GM12878 (cell line): ENCODE results near the gene LRRC55. TPM values are rescaled to one million over a fixed set of nuclear protein-coding genes. Genes with fewer than 3 reads are reported as not detected.

ENCODE experiments used
- ATAC-seq: fragments of 200-7000 bp; cut with Tn5 transposase; 3 replicates; pipeline ENCODE4 v1.9.1; 2020; ENCODE audit warnings: mild to moderate bottlenecking, moderate library complexity
- BruUV-seq: library from RNA; stranded (reverse); fragments of 400-500 nt; replicated peaks from 2 replicates; lab custom pipeline; 2021; lab: Mats Ljungman, UMichigan
- CTCF ChIA-PET: fragments of 300-600 bp; sonication (Branson Sonifier 250); formaldehyde crosslinking; extraction: SDS; loops from one replicate; lab custom pipeline; 2021; ENCODE audit warnings: inconsistent platforms; lab: Yijun Ruan, JAX
- POLR2A ChIA-PET: fragments of 350-600 bp; formaldehyde crosslinking; extraction: SDS; loops from one replicate; lab custom pipeline; 2021; ENCODE audit warnings: inconsistent platforms; lab: Charles Lee
- RAD21 ChIA-PET: fragments of 300-600 bp; sonication (Branson Sonifier 250); formaldehyde crosslinking; loops from one replicate; lab custom pipeline; 2023; ENCODE audit warnings: antibody characterized with exemption; ENCODE audit not compliant: unreplicated experiment; lab: Charles Lee
- SMC1A ChIA-PET: fragments of 300-600 bp; sonication (Branson Sonifier 250); formaldehyde crosslinking; loops from one replicate; lab custom pipeline; 2023; ENCODE audit not compliant: unreplicated experiment, uncharacterized antibody; lab: Charles Lee
- DNase-seq: peaks from one replicate; pipeline ENCODE4 v3.0.0-alpha.2; 2011; ENCODE audit warnings: low read depth, low spot score
- FAIRE-seq: peaks from 3 replicates; lab custom pipeline; 2011; peaks lifted over from hg19 to GRCh38; lab: Jason Lieb, UNC
- H2AFZ ChIP-seq: 2 replicates; pipeline ENCODE4 v1.6.0; 2011; ENCODE audit warnings: low read depth, low read length, control low read depth; ENCODE audit not compliant: control insufficient read depth
- H3K27ac ChIP-seq: 2 replicates; pipeline ENCODE4 v1.5.1; 2011; ENCODE audit warnings: control low read depth; ENCODE audit not compliant: control insufficient read depth, insufficient read depth
- H3K27me3 ChIP-seq, 2 experiments: replicated peaks in 1 of 2; 2 replicates each; pipeline versions ENCODE4 v1.6.0 to v1.6.1; 2011; ENCODE audit warnings: low read length in 1 of 2; ENCODE audit not compliant: control insufficient read depth in 2 of 2, insufficient read depth in 2 of 2
- H3K36me3 ChIP-seq, 2 experiments: 2 replicates each; pipeline ENCODE4 v1.5.1; 2011; ENCODE audit warnings: low read length in 1 of 2; ENCODE audit not compliant: control insufficient read depth in 2 of 2, insufficient read depth in 2 of 2
- H3K4me1 ChIP-seq: 2 replicates; pipeline ENCODE4 v1.6.1; 2011; ENCODE audit warnings: mild to moderate bottlenecking, low read length, moderate library complexity, mixed read lengths; ENCODE audit not compliant: control insufficient read depth, insufficient read depth
- H3K4me2 ChIP-seq: 2 replicates; pipeline ENCODE4 v1.6.0; 2011; ENCODE audit warnings: control low read depth; ENCODE audit not compliant: control insufficient read depth, insufficient read depth
- H3K4me3 ChIP-seq: fragments of 200-600 bp; sonication (generic); 2 replicates; pipeline ENCODE4 v1.5.1; 2016
- H3K79me2 ChIP-seq: 2 replicates; pipeline ENCODE4 v1.6.0; 2011; ENCODE audit warnings: low read length; ENCODE audit not compliant: control insufficient read depth, insufficient read depth
- H3K9ac ChIP-seq: 2 replicates; pipeline ENCODE4 v1.8.0; 2011; ENCODE audit warnings: low read length, control low read depth, mixed read lengths; ENCODE audit not compliant: control insufficient read depth, insufficient read depth
- H3K9me3 ChIP-seq: replicated peaks from 3 replicates; pipeline ENCODE4 v1.5.1; 2011; ENCODE audit warnings: mild to moderate bottlenecking, low read length; ENCODE audit not compliant: control insufficient read depth, insufficient read depth
- H4K20me1 ChIP-seq: 2 replicates; pipeline ENCODE4 v1.6.0; 2011; ENCODE audit not compliant: control insufficient read depth, insufficient read depth
- ESRRA ChIP-seq: IDR thresholded peaks from 2 replicates; pipeline ENCODE4 v1.6.1; 2012; ENCODE audit warnings: mild to moderate bottlenecking, low read length, improper control_type of control experiment
- GABPA ChIP-seq: IDR thresholded peaks from 2 replicates; pipeline ENCODE4 v1.6.1; 2014; ENCODE audit warnings: antibody characterized with exemption, low read depth, mild to moderate bottlenecking, inconsistent platforms
- HCFC1 ChIP-seq: fragments of 150-350 bp; IDR thresholded peaks from 2 replicates; pipeline ENCODE4 v1.6.1; 2014; ENCODE audit warnings: low read length
- LARP7 ChIP-seq: fragments of 450-650 bp; IDR thresholded peaks from 2 replicates; pipeline ENCODE4 v1.6.1; 2017; ENCODE audit warnings: mild to moderate bottlenecking
- NFYB ChIP-seq: IDR thresholded peaks from 2 replicates; pipeline ENCODE4 v1.6.1; 2011; ENCODE audit warnings: low read depth, mild to moderate bottlenecking, low read length, improper control_type of control experiment, moderate library complexity; ENCODE audit not compliant: insufficient read depth
- WGBS: methylation state at CpG from one replicate; pipeline ENCODE4 v1.1.6; 2016; ENCODE audit warnings: low lambda C conversion rate; ENCODE audit not compliant: insufficient replicate concordance, insufficient coverage; ENCODE audit errors: missing lambda C conversion rate; 5-methylcytosine and 5-hydroxymethylcytosine counted together
- in situ Hi-C: fragments of 300-500 bp; cut with MboI; formaldehyde crosslinking; loops from 9 replicates; pipeline ENCODE4 v1.14.3; 2018; ENCODE audit warnings: mixed read lengths
- intact Hi-C: fragments of 100-400 bp; cut with micrococcal nuclease; formaldehyde crosslinking; loops from one replicate; pipeline ENCODE4 v1.14.2; 2022; ENCODE audit not compliant: unreplicated experiment
- polyA plus RNA-seq, 11 experiments: library from polyadenylated mRNA; depleted of rRNA in 4 of 11; unstranded in 6 of 11; stranded (reverse) in 5 of 11; fragments of >200 nt; fragmentation: Nextera tagmentation in 4 of 11; fragmentation: Illumina TruSeq in 1 of 11; extraction: Ambion mirVana in 4 of 11; extraction: Trizol in 1 of 11; gene quantifications; 1 replicate in 1 of 11; 2 replicates in 10 of 11; pipeline versions ENCODE4 v1.2.1 to v1.2.3, GENCODE V29; 2011 to 2016; ENCODE audit warnings: inconsistent platforms in 2 of 11, missing spikeins in 2 of 11, low read depth in 1 of 11
- total RNA-seq, 4 experiments: library from RNA; depleted of rRNA in 3 of 4; stranded (reverse); fragments of >200 nt in 3 of 4; fragmentation: Illumina TruSeq in 1 of 4; extraction: Trizol in 1 of 4; gene quantifications; 2 replicates each; pipeline versions ENCODE4 v1.2.1 to v1.2.3, GENCODE V29; 2013 to 2021
- TF ChIP-seq, protein P1 (sequence below): IDR thresholded peaks from 2 replicates; pipeline ENCODE4 v1.6.1; 2011; ENCODE audit warnings: borderline replicate concordance, low read depth, mild to moderate bottlenecking, moderate library complexity, mixed read lengths, low read length; ENCODE audit not compliant: insufficient read depth; ENCODE audit errors: extremely low read length
- TF ChIP-seq, protein P2 (sequence below): IDR thresholded peaks from 2 replicates; pipeline ENCODE4 v1.6.1; 2012; ENCODE audit warnings: low read depth, low read length, improper control_type of control experiment

The LRRC55 gene
- total and polyA plus RNA-seq, 10 of the 15 experiments (the other 5 are each of a cell fraction or from before 2014, with no cell fraction given), result 0.01 to 0.04 TPM; not detected in 8

DNA sequence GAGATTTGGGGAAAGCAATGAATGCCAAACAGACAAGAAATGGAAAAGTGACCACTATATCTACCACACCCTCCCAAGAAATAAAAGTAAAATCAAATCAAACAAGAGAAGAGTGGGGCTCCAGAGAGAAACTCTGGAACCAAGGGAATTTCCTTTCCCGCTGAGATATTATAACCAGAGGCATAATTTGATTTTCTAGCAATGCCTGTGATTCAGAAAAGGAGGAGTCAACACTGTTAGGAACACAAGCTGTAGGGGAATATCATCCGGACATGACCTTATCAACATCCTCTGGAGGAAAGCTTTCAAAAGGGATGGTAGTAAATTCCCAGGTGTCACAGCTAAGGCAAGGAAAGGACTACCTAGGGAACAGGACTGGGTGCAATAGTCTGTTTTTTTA is 29.6 kb upstream of the LRRC55 start:
- Histone ChIP-seq H3K79me2 (no peaks in the 10 kb centered on the region), H3K27ac (no peak overlapping the region), H3K9ac (no peak overlapping the region), H3K27me3 (peaks cover 2% of the 10 kb centered on the region in 2 experiments), H3K9me3 (no peaks in the 10 kb centered on the region), H3K36me3 (no peaks in the 10 kb centered on the region), H3K4me2 (no peak overlapping the region), H3K4me3 (no peak overlapping the region)
- POLR2A ChIA-PET, result no interaction called here
- intact Hi-C loops (no loop called here), in situ Hi-C loops (no loop called here)
- BruUV-seq, result no TSS peak
- SMC1A ChIA-PET, result no interaction called here
- FAIRE-seq, result no peak
- RAD21 ChIA-PET, result no interaction called here
- CTCF ChIA-PET, result no interaction called here
- TF ChIP-seq, protein P1, sequence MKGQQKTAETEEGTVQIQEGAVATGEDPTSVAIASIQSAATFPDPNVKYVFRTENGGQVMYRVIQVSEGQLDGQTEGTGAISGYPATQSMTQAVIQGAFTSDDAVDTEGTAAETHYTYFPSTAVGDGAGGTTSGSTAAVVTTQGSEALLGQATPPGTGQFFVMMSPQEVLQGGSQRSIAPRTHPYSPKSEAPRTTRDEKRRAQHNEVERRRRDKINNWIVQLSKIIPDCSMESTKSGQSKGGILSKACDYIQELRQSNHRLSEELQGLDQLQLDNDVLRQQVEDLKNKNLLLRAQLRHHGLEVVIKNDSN, result no peak
- TF ChIP-seq GABPA (no peak), ESRRA (no peak), LARP7 (no peak), NFYB (no peak), HCFC1 (no peak)
- TF ChIP-seq, protein P2, sequence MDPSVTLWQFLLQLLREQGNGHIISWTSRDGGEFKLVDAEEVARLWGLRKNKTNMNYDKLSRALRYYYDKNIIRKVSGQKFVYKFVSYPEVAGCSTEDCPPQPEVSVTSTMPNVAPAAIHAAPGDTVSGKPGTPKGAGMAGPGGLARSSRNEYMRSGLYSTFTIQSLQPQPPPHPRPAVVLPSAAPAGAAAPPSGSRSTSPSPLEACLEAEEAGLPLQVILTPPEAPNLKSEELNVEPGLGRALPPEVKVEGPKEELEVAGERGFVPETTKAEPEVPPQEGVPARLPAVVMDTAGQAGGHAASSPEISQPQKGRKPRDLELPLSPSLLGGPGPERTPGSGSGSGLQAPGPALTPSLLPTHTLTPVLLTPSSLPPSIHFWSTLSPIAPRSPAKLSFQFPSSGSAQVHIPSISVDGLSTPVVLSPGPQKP, result no peak
- TF ChIP-seq, all 136 proteins: peak for 0
- H2AFZ ChIP-seq, result no peak overlapping the region
- ATAC-seq (no peak), DNase-seq (no peak)
- H3K4me1 ChIP-seq, result no peaks in the 10 kb centered on the region
- H4K20me1 ChIP-seq, result no peaks in the 10 kb centered on the region
- WGBS, result 29% methylated on average over 2 of the region's 2 CpGs
